GM10847 (cell line): ENCODE data around the gene CCM2.

ENCODE experiments used
- POLR2A ChIP-seq: IDR thresholded peaks from 2 replicates; pipeline ENCODE4 v1.6.1; 2011; ENCODE audit not compliant: insufficient read length; ENCODE audit errors: extremely low read depth

CCM2 gene

DNA sequence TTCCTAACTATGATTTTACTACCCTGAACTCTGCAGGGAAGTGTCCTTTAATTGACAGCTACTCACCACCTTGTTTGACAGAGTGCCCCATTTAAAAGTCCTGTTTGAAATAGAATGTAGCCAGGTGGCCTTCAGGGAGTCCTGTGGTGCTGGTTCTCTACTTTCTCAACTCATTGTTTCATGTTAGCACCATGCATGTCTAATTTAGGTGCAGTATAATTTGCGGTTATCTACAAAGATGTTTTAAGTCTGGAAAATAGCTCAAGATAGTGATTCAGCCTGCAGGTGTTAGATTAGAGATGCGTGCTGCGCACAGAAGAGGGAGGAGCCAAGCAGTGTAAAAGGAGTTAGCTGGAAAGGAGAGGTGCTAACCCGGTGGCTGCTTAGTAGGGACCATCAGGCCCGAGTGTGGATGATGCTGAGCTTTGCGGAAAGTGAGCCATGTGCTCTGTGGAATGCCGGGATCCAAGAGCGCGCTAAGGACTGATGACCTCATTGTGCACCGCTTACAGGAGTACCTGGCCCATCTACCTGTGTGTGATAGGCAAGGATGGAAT lies 1.2 kb downstream of the CCM2 start:
- no peak for TF ChIP-seq POLR2A

DNA sequence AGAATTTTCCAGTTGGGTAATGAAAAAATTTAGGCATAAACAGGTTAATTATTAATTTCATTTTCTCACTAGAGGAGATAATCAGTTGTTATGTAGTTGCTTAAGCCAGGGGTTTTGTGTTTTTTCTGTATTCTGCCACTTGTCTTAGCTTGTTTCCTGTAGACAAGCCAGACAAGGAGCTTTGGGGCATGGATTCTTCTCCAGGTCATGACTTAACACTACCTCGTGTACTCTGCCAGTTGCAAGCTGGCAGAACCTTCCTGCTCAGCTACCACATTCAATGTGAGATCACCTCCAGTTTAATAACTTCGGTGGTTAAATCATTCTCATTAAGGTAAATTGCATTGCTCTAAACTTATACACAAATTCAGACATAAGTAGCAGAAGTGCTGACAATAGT lies 1.8 kb downstream of the CCM2 start:
- no peak for TF ChIP-seq POLR2A

DNA sequence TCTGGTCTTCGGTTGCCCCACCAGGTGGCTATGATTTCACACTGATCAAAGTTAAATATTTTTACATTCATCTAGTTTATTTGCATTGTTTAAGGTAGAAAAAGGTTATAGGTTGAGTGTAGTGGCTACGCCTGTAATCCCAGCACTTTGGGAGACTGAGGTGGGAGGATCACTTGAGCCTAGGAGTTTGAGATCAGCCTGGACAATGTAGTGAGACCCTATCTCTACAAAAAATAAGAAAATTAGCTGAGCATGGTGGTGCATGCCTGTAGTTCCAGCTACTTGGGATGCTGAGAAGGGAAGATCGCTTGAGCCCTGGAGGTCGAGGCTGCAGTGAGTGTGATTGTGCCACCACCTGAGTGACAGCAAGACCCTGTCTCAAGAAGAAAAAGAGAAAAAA lies 3.8 kb downstream of the CCM2 start:
- no peak for TF ChIP-seq POLR2A

DNA sequence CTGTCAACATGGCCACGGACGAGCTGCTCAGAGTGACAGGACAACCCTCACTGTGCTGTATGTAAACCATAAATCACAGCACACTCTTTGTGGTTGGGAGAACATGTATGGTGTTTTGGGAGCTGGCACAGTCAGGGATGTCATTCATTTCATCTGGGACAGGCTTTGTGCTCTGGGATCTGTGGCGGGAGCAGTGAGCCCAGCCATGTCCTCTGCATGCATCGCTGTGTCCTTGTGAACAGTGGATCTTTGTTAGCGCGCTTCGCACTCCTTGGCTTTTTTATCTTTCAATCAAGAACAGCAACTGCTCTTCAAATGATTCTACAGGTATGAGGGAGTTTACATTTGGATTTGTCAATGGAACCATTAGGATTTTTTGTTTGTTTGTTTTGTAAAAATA lies 7.1 kb downstream of the CCM2 start:
- no peak for TF ChIP-seq POLR2A

DNA sequence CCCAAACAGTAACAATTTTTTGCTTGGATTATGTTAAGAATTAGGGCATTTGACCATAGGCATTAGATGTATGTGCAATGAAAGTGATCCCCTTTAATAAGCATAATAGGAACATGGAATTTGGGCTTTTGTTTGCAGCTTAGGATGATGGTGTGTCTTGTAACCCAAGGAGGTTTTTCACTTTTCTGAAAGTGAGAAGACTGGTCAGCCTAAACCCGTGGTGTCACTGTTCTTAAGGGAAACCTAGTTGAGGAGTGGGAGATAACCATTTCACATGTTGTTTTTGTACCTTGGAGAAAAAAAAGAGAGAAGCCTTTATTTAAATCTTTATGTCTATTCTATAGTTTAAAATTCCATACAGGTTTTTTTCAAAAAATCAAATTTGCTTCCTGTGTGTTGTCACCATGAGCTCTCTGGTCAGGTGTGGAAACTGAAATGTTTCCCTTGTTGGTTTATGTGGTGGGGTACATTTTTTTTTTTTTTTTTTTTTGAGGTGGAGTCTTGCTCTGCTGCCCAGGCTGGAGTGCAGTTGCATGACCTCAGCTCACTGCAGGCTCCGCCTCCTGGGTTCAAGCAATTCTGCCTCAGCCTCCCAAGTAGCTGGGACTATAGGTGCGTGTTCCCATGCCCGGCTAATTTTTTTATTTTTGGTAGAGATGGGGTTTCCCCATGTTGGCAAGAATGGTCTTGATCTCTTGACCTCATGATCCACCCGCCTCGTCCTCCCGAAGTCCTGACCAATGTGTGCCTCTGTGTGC lies 7.7 kb downstream of the CCM2 start:
- TF ChIP-seq POLR2A, result no peak

DNA sequence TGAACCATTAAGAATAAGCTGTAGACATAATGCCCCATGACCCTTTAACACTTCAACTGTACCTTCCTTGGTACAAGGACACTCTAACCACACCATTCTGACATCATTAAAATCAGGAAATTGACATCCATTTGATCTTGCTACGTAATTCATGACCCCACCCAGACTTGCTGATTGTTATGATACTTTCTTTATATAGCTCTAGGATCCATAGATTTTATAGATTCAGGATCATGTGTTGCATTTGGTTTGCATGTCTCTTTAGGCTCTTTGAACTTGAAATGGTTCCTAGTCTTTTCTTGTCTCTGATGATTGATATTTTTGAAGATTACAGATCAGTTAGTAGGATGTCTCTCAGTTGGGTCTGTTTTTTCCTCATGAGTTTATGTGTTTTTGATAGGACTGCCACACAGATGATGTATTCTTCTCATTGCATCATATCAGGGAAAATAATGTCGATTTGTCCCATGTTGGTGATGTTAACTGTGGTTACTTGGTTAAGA lies 13.5 kb downstream of the CCM2 start:
- TF ChIP-seq POLR2A, result no peak

DNA sequence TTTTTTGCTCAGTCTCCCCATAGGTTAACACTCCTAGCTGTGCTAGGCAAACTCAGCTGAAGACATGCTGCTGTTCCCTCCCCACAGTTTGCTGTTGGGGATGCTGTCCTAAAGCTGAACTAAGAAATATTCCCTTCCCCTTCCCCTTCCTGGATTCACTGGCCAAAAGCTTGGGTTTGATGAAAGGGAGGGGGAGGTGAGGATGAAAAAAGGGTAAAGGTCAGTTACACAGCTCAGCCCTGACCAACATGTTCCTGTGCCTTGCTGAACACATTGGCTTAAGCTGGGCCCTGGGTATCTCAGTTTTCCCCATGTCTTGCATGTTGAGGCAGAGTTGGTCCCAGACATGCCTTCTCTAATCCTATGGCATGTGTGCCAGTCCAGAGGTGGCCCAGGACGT lies 15.3 kb downstream of the CCM2 start:
- no peak for TF ChIP-seq POLR2A

DNA sequence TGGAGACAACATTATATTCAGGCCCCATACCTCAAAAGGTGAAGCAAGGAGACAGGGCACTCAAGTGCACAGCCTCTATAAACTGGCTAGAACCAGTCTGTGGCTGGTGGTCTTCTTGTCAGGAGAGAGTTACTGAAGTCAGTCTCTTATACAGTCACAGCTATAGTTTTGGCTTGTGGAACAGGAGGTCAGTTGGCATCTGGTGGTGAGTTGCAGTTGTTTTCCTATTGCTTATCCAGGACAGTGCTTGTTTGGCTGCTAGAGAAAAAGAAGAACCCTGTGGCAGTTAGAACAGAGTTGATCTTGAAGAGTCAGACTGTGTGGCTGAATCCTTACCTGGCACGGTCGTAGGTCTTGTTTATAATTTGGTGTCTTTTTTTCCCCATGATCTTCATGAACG lies 17.3 kb downstream of the CCM2 start:
- no peak for TF ChIP-seq POLR2A

DNA sequence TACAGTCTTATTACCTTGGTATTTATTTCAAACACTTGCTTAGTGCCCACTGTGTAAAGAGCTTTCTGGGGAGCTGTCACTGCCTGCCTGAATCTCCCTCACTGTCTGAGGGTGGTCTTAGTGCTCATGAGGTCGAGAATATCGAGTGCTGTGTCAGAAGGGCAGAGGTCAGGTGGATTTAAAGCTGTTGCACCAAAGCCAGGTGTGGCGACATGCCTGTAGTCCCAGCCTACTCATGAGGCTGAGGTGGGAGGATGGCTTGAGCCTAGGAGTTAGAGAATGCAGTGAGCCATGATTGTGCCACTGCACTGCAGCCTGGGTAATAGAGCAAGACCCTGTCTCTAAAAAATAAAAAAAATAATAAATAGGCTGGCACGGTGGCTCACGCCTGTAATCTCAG lies 20.9 kb downstream of the CCM2 start:
- TF ChIP-seq POLR2A, result no peak

DNA sequence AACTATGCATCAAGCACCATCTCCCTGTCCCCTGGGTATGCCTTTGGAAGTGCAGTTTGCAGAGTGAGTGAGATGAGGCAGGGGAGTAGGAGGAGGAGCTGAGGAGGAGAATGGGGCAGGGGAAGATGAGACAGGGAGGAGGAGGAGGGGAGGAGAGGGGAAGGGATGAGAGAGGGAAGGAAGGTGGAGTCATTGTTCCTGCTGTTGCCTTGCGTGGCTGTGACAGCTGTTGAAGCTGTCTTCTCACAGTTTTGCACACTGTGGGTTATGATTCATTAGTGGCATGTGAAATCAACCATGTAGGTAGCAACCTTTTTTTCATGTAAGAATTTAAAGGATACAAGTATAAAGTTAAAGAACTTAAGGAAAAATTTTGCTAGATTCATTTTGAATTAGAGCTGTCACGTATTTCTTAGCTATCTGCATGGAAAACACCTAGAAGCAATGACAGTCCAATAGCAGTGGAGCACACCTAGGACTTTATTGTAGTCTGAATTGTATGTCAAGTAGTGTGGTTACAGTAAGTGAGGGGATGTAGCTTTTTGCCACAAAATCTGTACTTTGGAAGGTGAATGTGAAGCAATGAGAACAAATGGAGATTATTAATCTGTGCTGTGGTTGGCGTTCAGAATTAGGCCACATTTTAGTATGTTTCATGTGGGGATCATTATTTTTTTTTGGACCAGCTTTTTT lies 21.7 kb downstream of the CCM2 start:
- no peak for TF ChIP-seq POLR2A

DNA sequence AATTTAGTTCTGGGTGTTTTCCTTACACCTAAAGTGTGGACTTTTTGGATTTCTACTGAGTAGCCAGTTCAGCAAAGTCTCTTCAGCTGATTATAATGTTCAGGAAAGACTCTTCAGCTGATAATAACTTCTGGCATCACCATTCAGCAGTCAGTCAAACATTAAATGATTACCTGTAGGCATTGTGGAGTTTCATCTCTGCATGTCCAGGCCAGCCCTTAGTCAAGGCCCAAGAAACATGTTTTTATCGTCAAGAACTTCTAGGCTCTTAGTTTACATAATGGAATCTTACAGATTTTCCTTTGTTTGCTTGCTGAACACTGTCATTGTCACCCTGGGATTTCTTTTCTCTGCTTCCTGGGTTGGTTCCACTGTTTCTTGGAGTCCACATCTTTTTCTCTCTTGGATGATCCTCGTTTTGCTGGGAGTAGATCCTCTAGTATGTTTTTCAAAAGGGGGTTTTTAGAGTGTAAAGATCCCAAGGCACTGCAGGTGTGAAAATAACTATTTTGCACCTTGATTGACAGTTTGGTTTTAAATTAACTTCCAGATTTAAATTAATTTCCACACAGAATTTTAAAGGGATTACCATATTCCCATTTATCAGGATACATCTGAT lies 24.2 kb downstream of the CCM2 start:
- TF ChIP-seq POLR2A, result no peak

DNA sequence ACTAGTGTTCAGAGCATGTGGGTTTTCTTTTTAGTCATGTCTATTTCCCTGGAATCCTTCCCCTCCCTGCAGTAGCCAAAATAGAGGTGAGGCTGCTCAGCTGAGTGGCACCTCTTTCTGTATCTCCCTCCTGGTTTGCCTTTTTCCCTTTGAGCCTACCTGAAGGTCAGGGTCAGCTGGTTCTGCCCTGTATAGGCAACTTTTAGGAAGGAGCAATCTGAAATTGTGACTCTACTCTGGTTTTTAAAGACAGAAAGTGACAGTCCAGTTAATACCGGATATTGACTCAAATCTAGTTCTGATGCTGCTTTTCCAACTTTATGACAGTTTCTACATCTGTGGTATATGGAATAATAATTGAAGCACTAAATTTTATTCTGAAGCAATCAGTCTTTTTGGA lies 26.0 kb downstream of the CCM2 start:
- TF ChIP-seq POLR2A, result no peak

DNA sequence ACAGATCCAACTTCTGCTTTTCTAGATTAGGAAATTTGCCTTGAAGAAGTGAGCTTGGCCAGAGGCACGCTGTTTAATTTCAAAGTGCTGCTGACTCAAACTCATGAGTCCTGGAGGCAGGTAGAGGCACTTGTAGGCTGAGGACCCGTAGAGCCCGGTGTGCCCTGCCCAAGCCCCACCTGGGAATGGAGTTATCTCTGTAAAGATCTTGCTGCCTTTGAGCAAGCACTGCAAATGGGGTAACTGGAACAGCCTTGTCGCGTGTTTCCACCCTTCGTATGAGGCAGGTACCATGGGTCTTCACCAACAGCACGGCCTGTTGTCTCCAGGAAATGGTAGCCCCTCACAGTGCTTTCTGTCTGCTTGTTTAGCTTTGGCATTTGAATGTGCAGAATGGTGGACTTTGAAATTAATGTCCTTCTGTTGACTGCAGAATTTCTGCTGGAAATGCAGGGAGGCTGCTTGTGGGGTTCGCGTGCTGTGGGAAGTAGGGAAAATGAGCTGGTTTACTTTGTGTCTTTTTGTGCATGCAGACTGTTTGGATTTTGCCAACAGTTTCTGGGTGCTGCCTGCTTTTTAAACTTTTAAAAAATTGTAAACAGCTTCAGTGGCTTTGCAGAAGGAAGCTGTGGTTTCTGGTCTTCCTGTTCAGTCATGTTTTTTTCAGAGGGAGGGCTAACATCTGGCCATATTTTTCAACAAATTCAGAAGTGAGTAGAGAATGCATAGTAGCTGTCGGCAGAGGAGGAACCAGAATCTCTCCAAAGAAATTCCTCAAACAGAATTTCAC lies 27.2 kb downstream of the CCM2 start:
- no peak for TF ChIP-seq POLR2A

DNA sequence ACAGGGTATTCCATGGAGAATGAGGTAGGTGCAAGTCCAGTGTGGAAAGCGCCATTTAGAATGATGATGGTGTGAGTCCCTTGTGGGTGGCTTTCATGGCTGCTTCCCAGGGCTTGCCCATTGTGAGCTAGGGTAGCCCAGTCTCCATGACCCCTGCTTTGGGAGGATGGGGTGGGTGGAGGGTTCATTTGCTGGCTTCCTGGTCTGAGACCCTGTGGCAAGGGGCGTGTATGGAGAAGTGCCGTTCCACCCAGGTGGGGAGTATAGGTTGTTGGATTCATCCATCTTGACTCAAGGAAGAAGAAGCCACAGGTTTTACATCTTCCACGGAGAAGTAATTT lies 27.7 kb downstream of the CCM2 start:
- no peak for TF ChIP-seq POLR2A
